K562 (cell line): ENCODE results near the gene PTGES3.

ENCODE experiments used
- KAT8 ChIP-seq: fragments of 450-650 bp; IDR thresholded peaks from 2 replicates; pipeline ENCODE4 v1.6.1; 2016; ENCODE audit warnings: low read depth, mild to moderate bottlenecking
- ZNF24 ChIP-seq: fragments of 450-650 bp; IDR thresholded peaks from 2 replicates; pipeline ENCODE4 v1.6.1; 2016

- TF ChIP-seq KAT8 (no peak), ZNF24 (no peak)
Observed at GRCh38 chr12:56628671-56629458, 59.2 kb downstream of the PTGES3 start.
